Activated CD4-positive, alpha-beta T cell treated with anti-CD3 and anti-CD28 coated beads for 48 hours (primary cell): ENCODE data around the gene C11orf71.

Experiments
- DNase-seq: peaks from one replicate; pipeline ENCODE4 v3.0.0-alpha.2; 2020

C11orf71 gene, protein sequence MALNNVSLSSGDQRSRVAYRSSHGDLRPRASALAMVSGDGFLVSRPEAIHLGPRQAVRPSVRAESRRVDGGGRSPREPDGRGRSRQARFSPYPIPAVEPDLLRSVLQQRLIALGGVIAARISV

DNA sequence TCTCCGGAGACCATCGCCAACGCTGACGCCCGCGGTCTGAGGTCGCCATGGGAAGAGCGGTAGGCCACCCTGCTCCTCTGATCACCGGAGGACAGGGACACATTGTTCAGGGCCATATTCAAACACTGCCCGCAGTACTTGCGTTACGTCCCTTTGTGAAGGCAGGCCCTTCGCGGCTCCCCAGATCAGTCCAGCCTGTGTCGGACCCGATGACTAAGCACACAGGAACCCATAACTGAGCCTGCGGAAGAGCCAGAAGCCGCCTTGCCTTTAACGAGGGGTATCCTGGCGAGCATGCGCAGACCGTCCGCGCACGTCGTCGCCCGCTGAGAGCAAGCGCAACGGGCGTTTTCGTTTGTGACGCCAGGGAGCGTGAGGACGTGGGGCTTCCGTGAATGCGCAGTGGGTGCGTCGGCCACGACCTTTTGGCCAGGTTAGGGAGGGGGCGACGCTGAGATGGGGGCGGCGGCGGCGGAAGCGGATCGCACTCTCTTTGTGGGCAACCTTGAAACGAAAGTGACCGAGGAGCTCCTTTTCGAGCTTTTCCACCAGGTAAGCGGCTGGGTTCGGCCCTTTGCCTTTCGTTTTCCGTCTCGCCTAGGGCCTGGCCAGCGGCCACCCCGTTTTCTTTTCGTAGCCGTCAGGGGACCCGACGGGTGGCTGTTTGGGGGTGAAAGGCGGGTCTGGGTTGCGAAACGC is at the start of gene C11orf71, which contains the start of gene RBM7:
Gene C11orf71 (minus strand): TSS at position 296 of the 699 bp plus-strand sequence. CDS start 180 bp downstream, at position 116.
Gene RBM7 (plus strand): TSS at position 451 of the 699 bp plus-strand sequence. CDS start 6 bp downstream, at position 457.
- peak; percentile 98 for DNase-seq

GRCh38 chr11:114449845-114450244 is 49.5 kb upstream of the C11orf71 start:
- DNase-seq: no peak

GRCh38 chr11:114448749-114449482 is 48.6 kb upstream of the C11orf71 start:
- no peak for DNase-seq

DNA sequence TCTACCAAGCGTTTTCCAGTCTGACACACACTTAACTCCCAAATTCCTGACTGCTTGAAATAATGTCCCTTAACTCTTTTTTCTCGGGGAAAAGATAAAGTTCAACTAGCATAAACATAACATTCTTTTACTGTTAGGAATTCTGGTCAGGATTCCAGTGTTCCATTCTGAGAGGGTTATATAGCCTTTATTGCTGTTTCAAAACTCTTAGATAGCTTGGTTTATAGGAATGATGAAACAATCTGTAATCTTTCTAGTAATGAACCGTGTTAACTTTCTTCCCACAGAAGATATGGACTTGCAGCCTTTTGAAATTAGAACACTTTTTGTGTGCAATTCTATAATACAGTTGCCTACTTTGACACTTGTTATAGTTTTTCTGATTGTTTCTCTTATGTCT is 47.6 kb upstream of the C11orf71 start:
- no peak for DNase-seq

GRCh38 chr11:114447444-114447843 is 47.1 kb upstream of the C11orf71 start:
- no peak for DNase-seq

- no peak for DNase-seq
Observed at GRCh38 chr11:114442536-114442935, 42.2 kb upstream of the C11orf71 start.

- no peak for DNase-seq
Observed at GRCh38 chr11:114441921-114442320, 41.6 kb upstream of the C11orf71 start.

DNA sequence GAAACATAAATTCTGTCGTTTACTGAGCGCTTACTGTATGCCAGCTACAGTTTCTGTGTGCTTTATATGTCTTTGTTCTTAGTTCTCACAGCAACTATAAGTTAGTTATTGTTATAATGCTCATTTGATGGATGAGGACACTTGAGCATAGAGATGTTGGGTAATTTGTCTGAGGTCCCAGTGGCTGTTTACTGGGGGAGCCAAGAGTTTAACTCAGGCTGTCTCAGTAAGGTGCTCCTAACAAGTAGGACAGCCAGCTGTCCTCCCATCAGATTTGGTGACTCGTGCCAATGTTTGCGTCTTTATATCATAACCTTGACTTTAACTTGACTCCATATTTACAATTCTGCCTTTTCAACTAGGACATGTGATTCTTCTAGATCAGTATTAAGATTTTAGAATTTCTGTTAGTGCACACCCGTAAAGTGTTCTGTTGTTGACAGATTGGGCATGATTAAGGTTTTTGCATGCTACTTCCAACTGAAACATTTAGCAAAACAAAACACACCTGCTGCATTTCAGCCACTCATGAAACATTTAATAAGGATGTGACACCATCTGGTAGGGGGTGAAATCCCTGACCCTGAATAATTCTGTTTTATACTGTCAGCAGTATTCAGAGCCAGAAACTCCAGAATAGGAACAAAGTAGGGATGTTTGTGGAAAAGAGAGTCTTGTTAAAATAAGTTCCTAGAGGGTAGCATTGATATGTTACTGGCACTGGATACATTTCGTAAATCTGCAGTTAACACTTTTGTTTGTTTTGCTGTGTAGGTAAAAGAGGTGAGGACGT is 40.9 kb upstream of the C11orf71 start:
- no peak for DNase-seq

GRCh38 chr11:114440121-114440860 is 40.0 kb upstream of the C11orf71 start:
- no peak for DNase-seq

DNA sequence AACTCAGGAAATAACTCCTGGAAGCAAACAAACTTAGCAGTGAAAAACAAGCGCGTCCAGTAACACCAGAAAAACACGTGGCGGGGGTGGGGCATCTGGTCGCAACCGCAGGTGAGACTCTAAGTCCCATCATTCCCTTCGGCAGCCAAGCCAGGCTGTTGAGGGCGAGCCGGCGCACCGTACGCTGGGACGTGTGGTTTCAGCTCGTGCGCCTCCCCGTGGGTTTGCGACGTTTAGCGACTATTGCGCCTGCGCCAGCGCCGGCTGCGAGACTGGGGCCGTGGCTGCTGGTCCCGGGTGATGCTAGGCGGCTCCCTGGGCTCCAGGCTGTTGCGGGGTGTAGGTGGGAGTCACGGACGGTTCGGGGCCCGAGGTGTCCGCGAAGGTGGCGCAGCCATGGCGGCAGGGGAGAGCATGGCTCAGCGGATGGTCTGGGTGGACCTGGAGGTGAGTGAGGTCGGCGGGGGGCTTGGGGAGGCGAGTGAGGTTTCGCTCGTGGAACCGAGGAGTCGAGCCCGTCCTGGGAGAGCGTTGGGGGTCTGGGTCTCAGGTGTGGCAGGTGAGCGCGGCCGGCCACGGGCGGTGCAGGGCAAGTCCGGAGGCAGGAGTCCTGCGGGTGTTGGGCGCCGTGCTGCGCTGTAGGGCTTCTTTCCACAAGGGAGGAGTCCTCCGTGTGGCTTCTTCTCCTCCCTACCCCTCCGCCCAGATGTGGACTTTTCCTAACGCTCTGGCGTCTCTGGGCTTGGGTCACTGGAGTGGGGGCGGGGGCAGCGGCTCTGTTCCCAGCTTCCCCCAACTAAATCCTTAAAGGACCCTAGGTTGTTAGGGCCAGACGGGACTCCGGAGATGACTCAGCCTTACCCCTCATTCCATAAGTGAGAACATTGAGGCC is 39.2 kb upstream of the C11orf71 start, which contains the start of gene REXO2:
Gene REXO2 (plus strand): TSS at position 239 of the 892 bp plus-strand sequence. CDS start 62 bp downstream, at position 301.
- peak; percentile 96 for DNase-seq

- no peak for DNase-seq
Observed at GRCh38 chr11:114438303-114438702, 38.0 kb upstream of the C11orf71 start.

DNA sequence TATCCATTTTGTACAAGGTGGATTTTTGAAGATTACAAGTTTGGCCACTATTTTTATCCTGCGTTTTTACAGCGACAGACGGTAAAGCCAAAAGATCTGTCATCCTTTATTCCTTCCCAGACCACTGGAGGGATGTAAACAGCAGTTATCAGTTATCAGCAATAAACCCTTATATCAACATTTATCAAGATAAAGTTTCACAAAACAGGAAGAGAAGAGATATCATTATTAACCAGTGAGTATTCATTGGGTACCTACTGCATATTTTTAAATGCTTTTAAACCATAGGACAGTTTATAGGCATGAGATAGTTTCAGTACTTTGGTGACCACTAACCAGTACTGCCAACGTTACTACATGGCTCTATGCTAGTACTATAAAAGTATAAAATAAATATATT is 33.1 kb upstream of the C11orf71 start:
- no peak for DNase-seq

DNA sequence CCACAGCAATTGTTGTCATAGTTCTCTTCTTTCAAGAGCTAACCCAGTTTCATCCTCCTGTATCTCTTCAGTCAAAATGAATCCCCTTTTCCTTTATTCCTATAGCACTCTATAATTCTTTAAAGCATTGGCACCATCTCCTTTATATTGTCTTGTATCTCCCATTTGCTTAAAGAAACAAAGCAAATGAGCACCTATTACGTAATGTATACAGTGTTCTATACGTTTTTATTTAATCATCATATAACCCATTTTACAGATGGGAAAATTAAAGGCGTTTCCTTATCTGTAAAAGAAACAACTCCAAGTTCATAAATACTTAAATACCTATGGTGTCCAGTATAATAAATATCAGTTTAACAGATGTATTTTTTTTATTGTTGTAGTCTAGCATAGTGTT is 32.6 kb upstream of the C11orf71 start:
- no peak for DNase-seq

DNA sequence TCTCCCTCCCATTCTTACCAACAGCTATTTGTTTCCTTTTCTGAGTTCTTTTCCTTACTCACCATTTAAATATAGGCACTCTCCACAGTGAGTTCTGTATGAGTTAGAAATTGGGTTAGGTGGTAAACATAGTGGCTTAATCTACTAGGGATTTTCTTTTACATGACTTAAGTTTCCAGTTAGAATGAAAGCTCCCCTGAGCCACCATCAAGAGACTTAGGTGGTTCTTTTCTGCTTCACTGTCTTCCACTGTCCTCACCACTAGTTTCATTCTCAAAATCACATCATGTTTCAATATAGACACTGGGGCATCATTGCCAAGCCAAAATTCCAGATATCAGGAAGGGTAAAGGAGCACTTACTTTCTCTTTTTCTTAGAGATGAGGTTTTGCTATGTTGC is 30.0 kb upstream of the C11orf71 start:
- no peak for DNase-seq

DNA sequence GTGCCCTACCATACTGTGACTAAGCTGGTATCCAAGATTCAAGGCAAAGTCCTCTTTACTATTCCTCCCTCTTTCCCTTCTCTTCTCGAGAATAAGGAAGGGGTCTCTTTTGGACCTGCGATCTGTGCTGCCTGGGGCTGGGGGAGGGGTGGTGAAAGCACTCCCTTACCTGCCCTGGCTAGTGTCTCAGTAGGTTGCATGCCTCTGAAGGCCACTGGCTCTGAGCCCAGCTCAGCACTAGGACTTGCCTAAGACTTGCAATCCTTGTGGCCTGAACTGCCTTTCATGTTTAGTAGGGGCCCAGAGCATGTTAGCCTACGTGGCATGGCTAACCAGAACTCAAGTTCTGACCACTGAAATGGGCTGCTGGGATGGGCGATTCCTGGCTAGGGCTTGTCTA is 26.0 kb upstream of the C11orf71 start:
- no peak for DNase-seq

- no peak for DNase-seq
Observed at GRCh38 chr11:114416441-114416961, 16.2 kb upstream of the C11orf71 start.

- no peak for DNase-seq
Observed at GRCh38 chr11:114413958-114414357, 13.6 kb upstream of the C11orf71 start.

DNA sequence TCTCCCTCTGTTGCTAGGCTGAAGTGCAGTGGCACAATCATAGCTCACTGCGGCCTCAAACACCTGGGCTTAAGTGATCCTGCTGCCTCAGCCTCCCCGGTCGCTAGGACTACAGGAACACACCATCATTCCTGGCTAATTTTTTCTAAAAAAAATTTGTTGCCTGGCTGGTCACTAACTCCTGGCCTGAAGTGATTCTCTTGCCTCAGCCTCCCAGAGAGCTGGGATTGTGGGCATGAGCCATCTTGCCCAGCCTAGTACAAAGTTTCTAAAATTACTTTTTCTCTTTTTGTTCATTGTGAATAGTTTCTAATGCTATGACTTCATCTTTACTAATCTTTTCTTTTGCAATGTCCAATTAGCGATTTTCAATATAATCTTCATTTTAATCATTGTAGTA is 12.6 kb upstream of the C11orf71 start:
- no peak for DNase-seq

- DNase-seq: no peak
Observed at GRCh38 chr11:114401311-114401710, 1.0 kb upstream of the C11orf71 start.

DNA sequence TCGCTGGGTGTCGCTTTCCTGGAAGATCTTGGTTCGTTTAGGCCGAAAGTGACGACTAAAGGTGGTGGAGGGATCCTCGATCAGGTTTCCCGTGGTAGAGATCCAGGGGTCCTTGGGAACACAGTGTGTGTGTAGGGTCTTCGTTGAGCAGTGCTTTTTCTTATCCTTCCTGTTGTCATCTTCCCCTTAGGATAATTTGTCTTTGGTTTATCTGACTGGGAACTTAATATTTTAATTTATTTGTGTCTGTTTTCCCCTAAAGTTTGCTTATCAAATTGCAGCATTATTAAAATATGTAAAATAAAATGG is 558 bp upstream of the C11orf71 start:
- DNase-seq: no peak
